Measurements from ENCODE around the gene MEP1B.

MEP1B gene

GRCh38 chr18:32264401-32264800 is 74.6 kb downstream of the MEP1B start:
- no peak for DNase-seq (ENCODE audit: low read depth, low spot score)

DNA sequence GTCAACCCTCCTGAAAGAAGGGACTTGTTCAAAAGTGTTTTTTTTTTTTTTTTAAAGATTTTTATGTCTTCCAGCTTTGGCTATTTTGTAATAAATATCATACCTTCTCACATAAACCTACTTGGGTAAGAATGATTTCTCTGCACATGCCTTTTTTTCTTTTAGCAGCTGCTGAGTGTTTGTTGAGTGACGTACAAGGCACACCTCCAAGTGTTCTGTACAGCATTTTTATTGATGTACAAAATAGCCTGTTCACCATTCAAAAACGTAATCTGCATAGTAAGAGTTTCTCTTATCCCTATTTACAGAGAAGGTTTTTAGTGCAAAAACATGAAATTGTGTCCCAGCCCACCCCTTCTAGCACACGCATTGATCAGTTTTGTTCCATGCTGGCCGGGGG is 77.6 kb downstream of the MEP1B start:
- no peak for DNase-seq (ENCODE audit: low read depth, low spot score)

Measured in activated naive CD8-positive, alpha-beta T cell treated with anti-CD3 and anti-CD28 coated beads, Interleukin-2, amount 50 U/mL, for 16 hours (primary cell).